Measurements from ENCODE around the gene GBGT1. TPM values are rescaled to one million over a fixed set of nuclear protein-coding genes. Genes with fewer than 3 reads are reported as not detected.

GBGT1 gene
- total RNA-seq, 4 donors from 2014 or later = 3.6 to 13.5 (median 5.3) TPM

GRCh38 chr9:133144904-133145851 is 18.5 kb downstream of the GBGT1 start:
- 59 to 62% methylated on average over 19 of the region's 19 CpGs for WGBS, 2 donors

DNA sequence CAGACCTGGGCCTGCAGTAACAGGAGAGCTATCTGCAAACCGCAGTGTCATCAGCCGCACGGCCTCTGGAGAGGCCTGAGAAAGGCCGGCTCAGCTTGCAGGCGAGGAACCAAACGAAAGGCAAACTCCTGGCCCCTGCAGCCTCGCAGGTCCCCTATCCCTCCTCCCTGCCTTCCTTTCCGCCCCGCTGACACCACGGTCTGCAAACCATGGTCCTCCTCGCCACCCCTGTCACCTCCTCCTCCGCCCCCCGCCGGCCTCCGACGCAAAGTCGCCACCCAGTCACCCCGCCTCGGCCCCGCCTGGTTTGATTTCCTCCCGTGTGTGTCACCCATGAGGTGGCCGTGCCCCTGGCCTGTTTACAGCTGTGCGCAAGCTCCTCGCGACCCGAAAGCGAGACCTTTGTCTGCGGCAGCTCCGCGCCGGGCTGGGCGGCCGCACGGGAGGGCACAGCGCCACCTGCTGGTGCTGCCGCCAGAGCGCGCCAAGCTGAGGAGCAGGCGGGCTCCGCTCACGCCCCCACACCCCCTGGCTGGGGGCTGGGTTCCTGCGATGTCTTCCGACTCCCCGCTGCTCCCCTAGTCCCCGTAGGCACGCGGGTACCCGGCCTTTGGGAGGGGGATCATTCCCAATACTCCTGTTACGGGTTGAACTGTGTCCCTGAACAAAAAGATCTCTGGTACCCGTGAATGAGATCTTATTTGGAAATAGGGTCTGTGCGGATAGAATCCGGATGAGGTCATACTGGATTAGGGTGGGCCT is 19.4 kb downstream of the GBGT1 start:
- 3 to 5% methylated on average over 51 to 52 of the region's 52 CpGs for WGBS, 2 donors
- no peak overlapping the region for H3K4me3 ChIP-seq (ENCODE audit: low read depth, poor library complexity, severe bottlenecking)
- intact Hi-C loops (cut with DNase I; ENCODE audit: low total_unique reads) = loop anchor here (5.0 kb wide), 1 partner anchor 107 kb away; no protein-coding TSS in a partner anchor
- TF ChIP-seq POLR2A (IDR thresholded peaks at IDR 0.05) = no peak
- TF ChIP-seq, protein P1, sequence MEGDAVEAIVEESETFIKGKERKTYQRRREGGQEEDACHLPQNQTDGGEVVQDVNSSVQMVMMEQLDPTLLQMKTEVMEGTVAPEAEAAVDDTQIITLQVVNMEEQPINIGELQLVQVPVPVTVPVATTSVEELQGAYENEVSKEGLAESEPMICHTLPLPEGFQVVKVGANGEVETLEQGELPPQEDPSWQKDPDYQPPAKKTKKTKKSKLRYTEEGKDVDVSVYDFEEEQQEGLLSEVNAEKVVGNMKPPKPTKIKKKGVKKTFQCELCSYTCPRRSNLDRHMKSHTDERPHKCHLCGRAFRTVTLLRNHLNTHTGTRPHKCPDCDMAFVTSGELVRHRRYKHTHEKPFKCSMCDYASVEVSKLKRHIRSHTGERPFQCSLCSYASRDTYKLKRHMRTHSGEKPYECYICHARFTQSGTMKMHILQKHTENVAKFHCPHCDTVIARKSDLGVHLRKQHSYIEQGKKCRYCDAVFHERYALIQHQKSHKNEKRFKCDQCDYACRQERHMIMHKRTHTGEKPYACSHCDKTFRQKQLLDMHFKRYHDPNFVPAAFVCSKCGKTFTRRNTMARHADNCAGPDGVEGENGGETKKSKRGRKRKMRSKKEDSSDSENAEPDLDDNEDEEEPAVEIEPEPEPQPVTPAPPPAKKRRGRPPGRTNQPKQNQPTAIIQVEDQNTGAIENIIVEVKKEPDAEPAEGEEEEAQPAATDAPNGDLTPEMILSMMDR (IDR thresholded peaks at IDR 0.05) = peak in 1 of 3 donors; percentile 79
- peak in 1 of 2 donors; percentile 96 for DNase-seq (ENCODE audit: low spot score in 2 of 2)

More at GRCh38 chr9:133144904-133145851, 18.5 kb downstream of the GBGT1 start:
- TF ChIP-seq, protein P1 (IDR thresholded peaks at IDR 0.05) = no peak
- no peak for TF ChIP-seq POLR2A (IDR thresholded peaks at IDR 0.05)
- DNase-seq (ENCODE audit: low spot score in 2 of 2) = no peak
- no peak overlapping the region for H3K4me3 ChIP-seq (ENCODE audit: low read depth, poor library complexity, severe bottlenecking)
- intact Hi-C loops (cut with DNase I; ENCODE audit: low total_unique reads) = loop anchor here (5.0 kb wide), 1 partner anchor 108 kb away; no protein-coding TSS in a partner anchor

DNA sequence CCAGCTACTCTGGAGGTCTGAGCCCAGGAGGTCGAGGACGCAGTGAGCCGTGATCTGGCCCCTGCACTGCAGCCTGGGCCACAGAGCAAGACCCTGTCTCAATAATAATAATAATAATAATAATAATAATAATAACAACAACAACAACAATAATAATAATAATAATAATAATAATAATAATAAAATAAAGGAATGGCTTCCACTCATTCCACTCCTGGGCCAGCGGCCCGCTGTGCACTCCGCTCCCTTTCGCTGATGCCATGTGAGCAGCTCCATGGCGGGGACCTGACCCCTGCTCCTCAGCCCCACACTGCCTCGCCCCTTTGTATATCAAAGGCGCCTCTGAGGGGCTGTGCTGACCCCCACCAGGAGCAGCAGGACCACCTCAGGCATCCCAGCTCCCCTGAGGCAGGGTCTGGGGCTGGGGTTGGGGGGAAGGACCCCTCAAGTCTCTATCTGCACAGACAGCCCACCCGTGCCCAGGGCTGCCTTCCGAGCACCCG is 20.0 kb downstream of the GBGT1 start:
- intact Hi-C loops (cut with DNase I; ENCODE audit: low total_unique reads) = loop anchor here (5.0 kb wide), 1 partner anchor 106 kb away; no protein-coding TSS in a partner anchor
- WGBS, 2 donors = 90 to 96% methylated on average over 10 to 12 of the region's 13 CpGs
- no peak for TF ChIP-seq POLR2A (IDR thresholded peaks at IDR 0.05)
- TF ChIP-seq, protein P1 (IDR thresholded peaks at IDR 0.05) = no peak
- peak in 1 of 2 donors; percentile 84 for DNase-seq (ENCODE audit: low spot score in 2 of 2)
- H3K4me3 ChIP-seq (ENCODE audit: low read depth, poor library complexity, severe bottlenecking) = no peak overlapping the region

GRCh38 chr9:133142684-133143622 is 20.8 kb downstream of the GBGT1 start:
- peak in 1 of 2 donors; percentile 85 for DNase-seq (ENCODE audit: low spot score in 2 of 2)
- TF ChIP-seq, protein P1 (IDR thresholded peaks at IDR 0.05) = no peak
- no peak for TF ChIP-seq POLR2A (IDR thresholded peaks at IDR 0.05)
- intact Hi-C loops (cut with DNase I; ENCODE audit: low total_unique reads) = loop anchor here (5.0 kb wide), 1 partner anchor 106 kb away; no protein-coding TSS in a partner anchor
- 58 to 59% methylated on average over 14 to 18 of the region's 18 CpGs for WGBS, 2 donors
- H3K4me3 ChIP-seq (ENCODE audit: low read depth, poor library complexity, severe bottlenecking) = no peak overlapping the region
